Hippocampal formation (tissue), 2 donors: ENCODE measurements around the gene OTOP2.

Source experiments
- DNase-seq, 2 donors: peaks; one replicate each; lab custom pipeline; 2025; lab: John Stamatoyannopoulos, UW

The OTOP2 gene

DNA sequence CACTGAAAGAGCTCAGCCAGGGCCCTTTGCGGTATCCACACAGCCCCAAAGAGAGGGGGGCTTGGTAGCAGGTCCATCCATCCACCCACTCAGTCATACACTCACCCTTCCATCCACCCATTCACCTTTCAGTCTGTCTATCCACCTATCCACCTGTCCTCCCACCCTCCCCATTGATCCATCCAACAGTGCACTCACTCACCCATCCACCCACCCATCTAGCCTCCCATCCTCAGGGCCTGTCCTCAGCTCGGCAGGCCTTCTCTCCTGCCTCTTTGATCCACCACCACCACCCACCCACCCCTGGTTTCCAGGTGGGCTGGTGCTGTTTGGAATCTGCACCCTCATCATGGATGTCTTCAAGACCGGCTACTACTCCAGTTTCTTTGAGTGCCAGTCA lies 1.2 kb downstream of the OTOP2 start:
- DNase-seq, result no peak

GRCh38 chr17:74928786-74929185 lies 4.7 kb downstream of the OTOP2 start:
- DNase-seq, result no peak

DNA sequence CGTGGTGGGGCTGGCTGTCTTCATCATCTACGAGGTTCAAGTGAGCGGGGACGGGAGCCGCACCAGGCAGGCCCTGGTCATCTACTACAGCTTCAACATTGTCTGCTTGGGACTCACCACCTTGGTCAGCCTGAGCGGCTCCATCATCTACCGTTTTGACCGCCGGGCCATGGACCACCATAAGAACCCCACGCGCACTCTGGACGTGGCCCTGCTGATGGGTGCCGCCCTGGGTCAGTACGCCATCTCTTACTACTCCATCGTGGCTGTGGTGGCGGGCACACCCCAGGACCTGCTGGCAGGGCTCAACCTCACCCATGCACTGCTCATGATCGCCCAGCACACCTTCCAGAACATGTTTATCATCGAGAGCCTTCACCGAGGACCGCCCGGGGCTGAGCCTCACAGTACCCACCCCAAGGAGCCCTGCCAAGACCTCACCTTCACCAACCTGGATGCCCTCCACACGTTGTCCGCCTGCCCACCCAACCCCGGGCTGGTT lies 6.5 kb downstream of the OTOP2 start:
- DNase-seq, result no peak

GRCh38 chr17:74935048-74935447 lies 11.0 kb downstream of the OTOP2 start:
- DNase-seq, result no peak

DNA sequence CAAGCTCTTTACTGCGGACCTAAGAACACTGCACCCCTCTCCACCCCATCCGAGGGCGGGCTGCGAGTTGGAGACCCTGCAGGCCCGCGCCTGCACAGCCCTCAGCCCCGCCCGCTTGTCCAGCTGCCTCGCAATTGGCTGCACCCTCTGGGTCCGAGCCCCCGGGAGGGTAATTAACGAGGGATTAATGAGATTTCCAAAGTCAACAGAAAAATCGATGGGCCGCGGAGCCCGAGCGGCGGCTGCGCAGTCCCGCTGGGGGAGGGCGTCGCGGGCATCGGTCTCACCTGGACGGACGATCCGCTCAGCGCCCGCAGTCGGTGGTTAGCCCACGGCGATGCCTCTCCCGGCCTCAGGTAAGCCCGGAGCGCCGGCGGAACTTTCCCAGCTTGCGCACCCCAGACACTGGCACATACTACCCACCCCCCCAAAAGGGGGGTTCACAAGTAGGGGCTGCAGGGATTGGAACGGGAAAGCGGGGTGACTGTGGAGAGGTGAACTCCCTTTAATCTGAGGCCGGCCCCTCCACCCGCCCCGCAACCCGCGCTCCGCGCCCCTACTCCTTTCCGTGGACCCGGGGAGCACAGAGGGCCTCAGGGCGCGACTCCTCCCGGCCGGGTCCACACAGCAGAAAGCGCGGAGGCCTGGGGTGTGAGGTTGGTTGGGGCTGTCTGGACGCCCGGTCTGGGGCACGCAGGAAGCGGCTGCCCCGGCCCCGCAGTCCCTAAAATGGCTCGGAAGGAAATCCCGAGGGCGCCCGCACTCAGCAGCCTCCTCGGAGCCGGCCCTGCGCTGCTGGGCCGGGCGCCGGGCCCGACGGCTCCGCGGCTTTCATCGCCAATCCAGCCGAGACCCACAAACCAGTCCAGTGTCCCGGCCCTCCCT lies 11.8 kb downstream of the OTOP2 start, which contains the start of gene OTOP3:
OTOP3 (plus strand) TSS at position 314 of the 885 bp plus-strand sequence; CDS start at position 338, 24 bp downstream.
- DNase-seq, result no peak

GRCh38 chr17:74936470-74936799 lies 12.4 kb downstream of the OTOP2 start:
- DNase-seq, result no peak

DNA sequence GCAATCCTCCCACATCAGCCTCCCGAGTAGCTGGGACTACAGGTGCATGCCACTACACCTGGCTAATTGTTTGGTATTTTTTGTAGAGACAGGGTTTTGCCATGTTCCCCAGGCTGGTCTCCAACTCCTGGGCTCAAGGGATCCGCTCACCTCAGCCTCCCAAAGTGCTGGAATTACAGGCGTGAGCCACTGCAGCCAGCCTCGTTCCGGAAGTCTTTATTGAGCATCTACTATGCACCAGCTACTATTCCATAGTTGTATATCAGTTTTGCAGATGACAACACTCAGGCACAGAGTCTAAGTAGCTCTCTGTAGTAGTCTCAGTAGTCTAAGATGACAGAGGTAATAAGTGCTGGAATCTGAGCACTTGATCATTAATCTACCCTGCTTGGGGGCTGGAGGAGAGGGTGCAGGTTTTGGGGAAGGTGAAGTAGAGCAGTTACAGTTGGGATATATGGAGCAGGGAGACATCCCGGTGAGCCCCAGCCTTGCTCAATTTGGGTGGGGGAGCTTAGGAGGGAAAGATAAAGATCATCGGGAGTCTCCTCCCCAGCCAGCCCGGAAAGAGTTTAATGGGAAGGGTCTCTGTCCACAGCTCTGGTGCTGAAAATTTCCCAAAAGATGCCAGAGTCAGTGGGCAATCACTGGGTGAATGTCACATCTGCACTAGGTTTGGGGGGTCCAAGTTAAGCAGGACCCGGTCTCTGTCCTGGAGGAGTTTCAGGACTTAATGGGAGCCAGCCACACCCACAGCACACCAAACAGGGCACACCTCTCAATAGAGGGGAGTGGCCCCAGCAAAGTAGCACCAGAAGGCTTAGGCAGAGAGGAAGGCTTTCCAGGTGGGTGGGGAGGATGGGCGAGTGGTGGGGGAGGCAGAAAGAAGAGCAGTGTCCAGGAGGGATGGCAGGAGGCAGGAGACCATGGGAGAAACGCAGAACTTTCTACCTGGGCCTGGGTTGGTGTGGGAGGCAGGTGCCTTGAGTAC lies 13.3 kb downstream of the OTOP2 start:
- no peak for DNase-seq

- no peak for DNase-seq
These were observed 14.3 kb downstream of the OTOP2 start for GRCh38 chr17:74938194-74938950.

DNA sequence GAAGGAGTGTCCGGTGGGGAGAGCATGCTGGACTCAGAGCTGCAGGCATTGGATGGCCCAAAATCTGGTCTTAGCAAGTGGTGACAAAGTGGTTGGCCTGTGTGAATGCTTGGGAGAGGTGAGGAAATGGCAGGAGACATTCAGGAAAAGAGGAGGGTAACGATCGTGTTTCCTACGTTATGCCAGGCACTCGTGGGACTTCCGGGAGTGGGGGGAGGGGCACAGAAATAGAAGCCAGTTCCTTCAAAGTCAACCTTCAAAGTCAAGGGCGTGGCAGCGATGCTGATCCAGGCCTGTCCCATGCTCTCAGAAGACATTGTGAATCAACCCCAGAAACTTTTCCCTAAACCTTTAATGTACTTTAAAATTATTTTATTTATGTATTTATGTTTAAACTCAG lies 15.5 kb downstream of the OTOP2 start:
- DNase-seq, result no peak

DNA sequence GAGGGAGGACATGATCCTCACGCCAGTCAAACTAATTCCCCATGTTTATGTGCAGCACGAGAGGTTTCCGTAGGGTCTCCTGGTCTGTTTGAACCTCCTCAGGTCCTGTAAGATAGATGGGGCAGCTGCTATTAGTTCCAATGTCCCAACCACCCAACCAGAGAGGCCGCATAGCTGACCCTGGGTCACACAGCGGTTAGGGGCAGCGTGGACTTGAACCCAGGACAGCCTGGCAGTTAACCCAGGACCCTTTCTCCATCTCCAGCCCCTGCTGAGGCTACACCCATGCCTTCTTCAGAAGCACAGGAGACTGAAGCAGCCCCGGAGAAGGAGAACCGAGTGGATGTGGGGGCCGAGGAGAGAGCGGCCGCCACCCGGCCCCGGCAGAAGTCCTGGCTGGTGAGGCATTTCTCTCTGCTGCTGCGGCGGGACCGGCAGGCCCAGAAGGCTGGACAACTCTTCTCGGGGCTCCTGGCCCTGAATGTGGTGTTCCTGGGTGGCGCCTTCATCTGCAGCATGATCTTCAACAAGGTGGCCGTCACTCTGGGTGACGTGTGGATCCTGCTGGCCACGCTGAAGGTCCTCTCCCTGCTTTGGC lies 17.2 kb downstream of the OTOP2 start:
- DNase-seq, result no peak

- DNase-seq, result no peak
These were observed 19.9 kb downstream of the OTOP2 start for GRCh38 chr17:74943808-74944522.

DNA sequence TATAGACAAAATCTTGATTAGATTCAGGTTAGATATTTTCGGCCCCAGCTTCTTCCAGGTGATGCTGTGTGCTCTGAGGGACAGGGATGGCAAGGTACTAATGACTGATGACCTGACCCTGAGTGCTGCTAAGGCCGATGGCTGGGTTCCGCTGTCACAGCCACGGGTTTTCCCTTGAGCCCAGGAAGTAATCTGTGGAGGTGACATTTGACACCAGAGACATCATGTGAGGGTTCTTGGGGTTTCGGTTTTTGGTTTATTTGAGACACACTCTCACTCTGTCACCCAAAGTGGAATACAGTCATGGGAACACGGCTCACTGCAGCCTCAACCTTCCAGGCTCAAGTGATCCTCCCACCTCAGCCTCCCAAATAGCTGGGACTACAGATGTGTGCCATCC lies 21.5 kb downstream of the OTOP2 start:
- DNase-seq, result no peak

DNA sequence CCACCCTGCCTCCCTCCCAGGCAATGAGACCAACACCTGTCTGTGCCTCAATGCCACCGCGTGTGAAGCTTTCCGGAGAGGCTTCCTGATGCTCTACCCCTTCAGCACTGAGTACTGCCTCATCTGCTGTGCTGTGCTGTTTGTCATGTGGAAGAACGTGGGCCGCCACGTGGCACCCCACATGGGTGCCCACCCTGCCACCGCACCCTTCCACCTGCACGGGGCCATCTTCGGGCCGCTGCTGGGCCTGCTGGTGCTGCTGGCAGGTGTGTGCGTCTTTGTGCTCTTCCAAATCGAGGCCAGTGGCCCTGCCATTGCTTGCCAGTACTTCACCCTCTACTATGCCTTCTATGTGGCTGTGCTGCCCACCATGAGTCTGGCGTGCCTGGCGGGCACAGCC lies 22.6 kb downstream of the OTOP2 start:
- DNase-seq, result no peak

- no peak for DNase-seq
These were observed 23.1 kb downstream of the OTOP2 start for GRCh38 chr17:74947041-74947754.

GRCh38 chr17:74949455-74950115 lies 25.5 kb downstream of the OTOP2 start:
- no peak for DNase-seq

- DNase-seq, result no peak
These were observed 26.1 kb downstream of the OTOP2 start for GRCh38 chr17:74950207-74950606.

GRCh38 chr17:74951065-74951464 lies 27.0 kb downstream of the OTOP2 start:
- DNase-seq, result no peak

DNA sequence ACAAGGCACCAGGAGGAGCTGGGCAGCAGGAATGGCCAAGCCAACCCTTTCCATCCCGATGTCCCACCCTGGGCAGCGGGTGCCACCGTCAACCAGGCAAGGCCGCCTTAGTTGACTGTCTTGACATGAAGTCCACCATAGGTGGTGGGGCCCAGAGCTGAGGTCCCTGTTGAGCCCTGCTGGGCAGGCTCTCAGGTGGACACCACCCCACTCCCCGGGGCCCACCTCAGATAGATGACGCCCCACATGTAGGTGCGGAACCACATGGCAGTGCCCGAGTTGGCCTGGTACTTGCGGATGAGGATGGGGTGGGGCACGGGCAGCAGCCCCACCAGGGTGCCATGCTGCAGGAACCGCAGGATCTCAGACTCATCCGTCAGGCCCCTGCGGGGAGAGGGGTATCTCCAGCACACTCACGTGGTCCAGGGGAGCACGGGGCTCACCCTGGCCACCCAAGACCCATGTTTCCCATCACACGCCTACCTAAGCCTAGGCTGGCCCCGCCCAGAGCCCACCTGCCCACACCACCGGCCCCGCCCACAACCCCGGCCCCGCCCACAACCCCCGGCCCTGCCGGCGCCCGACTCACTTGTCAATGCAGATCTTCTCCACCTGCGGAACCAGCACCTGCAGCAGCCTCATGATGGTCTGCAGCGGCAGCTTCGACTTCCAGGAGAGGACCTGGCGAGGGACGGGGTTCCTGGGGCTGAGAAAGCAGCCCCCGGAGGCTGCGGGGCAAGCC lies 27.8 kb downstream of the OTOP2 start:
- no peak for DNase-seq
